ENCODE results near the gene GNE. TPM values are rescaled to one million over a fixed set of nuclear protein-coding genes. Genes with fewer than 3 reads are reported as not detected.

GNE gene
- total and polyA plus RNA-seq, 9 of the 15 experiments (the other 6 are each of a cell fraction or from before 2014, with no cell fraction given) = 5.1 to 18.6 (median 12.0) TPM

- ChIA-PET POLR2A (interaction anchor here (0.6 to 1.2 kb wide), 3 partner anchors 9 to 482 kb away, joined by 3 to 6 read pairs (median 3); partner anchors contain the start of gene GNE), CTCF (ENCODE audit: low intra/inter-chr PET ratio) (interaction anchor here (0.7 kb wide), 1 partner anchor 68 kb away, joined by 4 read pairs; no protein-coding TSS in a partner anchor)
- H3K27me3 ChIP-seq (ENCODE audit: control insufficient read depth in 2 of 2, insufficient read depth in 2 of 2, low read length in 2 of 2) = no peaks in the 10 kb centered on the region
- no peak for FAIRE-seq
- no peak for ATAC-seq
- no peaks in the 10 kb centered on the region for H3K4me1 ChIP-seq (replicated peaks in 1 of 2; ENCODE audit: control insufficient read depth in 2 of 2, insufficient read depth in 2 of 2, low read length in 2 of 2)
- TF ChIP-seq MAZ (CRISPR knock-in tag; conservative IDR thresholded peaks at IDR 0.05 in 1 of 2, IDR thresholded peaks at IDR 0.05 in 1 of 2) = no peak
- no peak for TF ChIP-seq BHLHE40 (IDR thresholded peaks at IDR 0.05; ENCODE audit: low read length)
- TF ChIP-seq RBM25 (IDR thresholded peaks at IDR 0.05; ENCODE audit: low read depth, low read length, severe bottlenecking) = no peak
- no peak for TF ChIP-seq ZNF184 (CRISPR knock-in tag; IDR thresholded peaks at IDR 0.05)
- TF ChIP-seq YY1 (IDR thresholded peaks at IDR 0.05; ENCODE audit: borderline replicate concordance in 1 of 3, control insufficient read depth in 1 of 3, extremely low read depth in 1 of 3, insufficient read depth in 3 of 3, insufficient read length in 1 of 3, insufficient replicate concordance in 2 of 3, low read depth in 1 of 3, low read length in 2 of 3) = no peak
- TF ChIP-seq LEF1 (IDR thresholded peaks at IDR 0.05) = no peak
- TF ChIP-seq ZNF121 (CRISPR knock-in tag; conservative IDR thresholded peaks at IDR 0.05) = peak; percentile 57; the same call in 1 of the 2 replicates
- no peak for TF ChIP-seq ESRRB (CRISPR knock-in tag; IDR thresholded peaks at IDR 0.05; ENCODE audit: borderline replicate concordance)
- TF ChIP-seq FOSL1 (tag; conservative IDR thresholded peaks at IDR 0.05) = 0 out of 2 replicates have a peak, but pooled peaks have one; percentile 39
- TF ChIP-seq CBFA2T3 (IDR thresholded peaks at IDR 0.05) = no peak
- TF ChIP-seq TEAD1 (CRISPR knock-in tag; IDR thresholded peaks at IDR 0.05) = no peak
- H3K79me2 ChIP-seq (ENCODE audit: control insufficient read depth, insufficient read depth, low read length) = no peaks in the 10 kb centered on the region
- no peaks in the 10 kb centered on the region for H3K9me3 ChIP-seq (replicated peaks; ENCODE audit: control insufficient read depth, insufficient read depth, low read depth, low read length)
- H3K27ac ChIP-seq (ENCODE audit: extremely low read depth, low read depth, low read length) = no peak overlapping the region
- no CpG with 5 or more reads among the region's 3 CpGs for WGBS (ENCODE audit: insufficient coverage, low coverage, missing lambda C conversion rate)
- no peak for DNase-seq (ENCODE audit: extremely low read depth in 1 of 4, low spot score in 3 of 4)
- no peaks in the 10 kb centered on the region for H3K9me1 ChIP-seq (ENCODE audit: control insufficient read depth, insufficient read depth, low read length)
- intact Hi-C loops (cut with micrococcal nuclease) = no loop called here
- BruUV-seq (replicated peaks) = no TSS peak
- no peaks in the 10 kb centered on the region for H4K20me1 ChIP-seq (replicated peaks; ENCODE audit: control insufficient read depth, insufficient read depth, low read length)
- no peak overlapping the region for H3K4me3 ChIP-seq
- no peak overlapping the region for H3K9ac ChIP-seq (ENCODE audit: insufficient read depth in 1 of 2, low read depth in 2 of 2, low read length in 2 of 2)
- in situ Hi-C loops (cut with MboI) = no loop called here
- no peak overlapping the region for H3K4me2 ChIP-seq (ENCODE audit: insufficient read depth, low read length)
- H3K36me3 ChIP-seq (ENCODE audit: control insufficient read depth, insufficient read depth, low read length) = no peaks in the 10 kb centered on the region
- no peak overlapping the region for H2AFZ ChIP-seq (ENCODE audit: low read depth, low read length)
Observed at GRCh38 chr9:36268007-36268427, 9.8 kb upstream of the GNE start.

Measured in K562 (cell line).